HFFc6 (cell line): ENCODE data around the gene ATP4B. TPM values are rescaled to one million over a fixed set of nuclear protein-coding genes. Genes with fewer than 3 reads are reported as not detected.

ENCODE experiments used
- DNase-seq: peaks from one replicate; pipeline ENCODE4 v3.0.0-alpha.2; 2018
- H3K27ac Mint-ChIP-seq: 2 replicates; pipeline ENCODE4 v1.8.0; 2020; ENCODE audit warnings: mild to moderate bottlenecking, mixed read lengths
- H3K27me3 Mint-ChIP-seq: 2 replicates; pipeline ENCODE4 v1.8.0; 2021; ENCODE audit warnings: mild to moderate bottlenecking, moderate library complexity, mixed read lengths; ENCODE audit not compliant: insufficient read depth
- H3K36me3 Mint-ChIP-seq: 2 replicates; pipeline ENCODE4 v1.8.0; 2021; ENCODE audit warnings: low read depth, mixed read lengths
- H3K4me1 Mint-ChIP-seq: 2 replicates; pipeline ENCODE4 v1.8.0; 2020; ENCODE audit warnings: low read depth, mixed read lengths
- H3K4me3 Mint-ChIP-seq: 2 replicates; pipeline ENCODE4 v1.8.0; 2020; ENCODE audit warnings: mild to moderate bottlenecking, moderate library complexity, mixed read lengths
- H3K9me3 Mint-ChIP-seq: 2 replicates; pipeline ENCODE4 v1.8.0; 2020; ENCODE audit warnings: mild to moderate bottlenecking, mixed read lengths
- total RNA-seq, 6 experiments: library from RNA; stranded (reverse); fragmentation: NEBNext Ultra II Directional; extraction: Animal tissue kit (Norgen Biotek cat#: 25700); gene quantifications; 2 replicates in 1 of 6; 3 replicates in 5 of 6; pipeline ENCODE4 v1.2.3, GENCODE V29; 2021
- TF ChIP-seq, protein P1 (sequence below): fragments of 200-600 bp; sonication (generic); IDR thresholded peaks from 2 replicates; pipeline ENCODE4 v1.5.0; 2021; ENCODE audit warnings: antibody characterized with exemption, mild to moderate bottlenecking

Gene ATP4B
- total RNA-seq, 6 experiments from 2014 or later = not detected

DNA sequence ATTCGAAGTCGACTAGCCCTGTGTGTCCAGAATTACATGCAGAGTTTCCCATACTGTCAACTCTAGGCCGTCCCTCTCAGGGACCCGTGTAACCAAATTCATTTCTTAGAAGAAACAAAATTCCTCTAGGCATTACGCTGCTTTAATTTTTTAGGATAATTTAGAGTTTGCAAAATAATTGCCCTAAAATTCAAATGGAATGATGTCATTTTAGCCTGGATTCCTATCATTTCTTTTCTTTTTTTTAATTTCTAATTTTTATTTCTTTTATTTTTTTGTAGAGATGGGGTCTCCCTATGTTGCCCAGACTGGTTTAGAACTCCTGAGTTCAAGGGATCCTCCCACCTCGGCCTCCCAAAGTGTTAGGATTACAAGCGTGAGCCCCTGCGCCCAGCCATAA is 1.3 kb upstream of the ATP4B start:
- Mint-ChIP-seq H3K27ac (no peak overlapping the region), H3K4me1 (no peaks in the 10 kb centered on the region)

DNA sequence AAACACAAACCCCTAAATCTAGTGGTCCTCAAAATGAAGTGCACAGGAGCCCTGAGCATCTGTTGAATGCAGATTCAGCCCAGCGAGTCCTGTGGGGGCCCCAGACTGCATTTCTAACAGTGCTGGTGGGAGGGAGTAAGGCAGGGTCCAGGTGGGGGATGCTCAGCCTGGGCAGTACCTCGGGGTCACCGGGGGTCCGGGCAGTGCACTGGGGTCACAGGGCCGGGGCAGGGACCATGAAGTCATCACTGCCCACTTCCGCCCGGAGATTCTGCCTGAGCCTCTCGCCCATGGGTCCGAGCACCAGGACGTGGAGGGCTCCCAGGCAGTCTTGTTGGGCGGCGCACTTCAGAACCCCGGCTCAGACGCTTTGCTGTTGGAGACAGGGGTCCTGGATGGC is 838 bp upstream of the ATP4B start:
- no peak for DNase-seq
- Mint-ChIP-seq H3K4me1 (no peaks in the 10 kb centered on the region), H3K4me3 (no peak overlapping the region), H3K27ac (no peak overlapping the region), H3K27me3 (no peaks in the 10 kb centered on the region; the same call in 1 of the 2 replicates), H3K36me3 (peaks cover 10% of the 10 kb centered on the region), H3K9me3 (peaks cover 19% of the 10 kb centered on the region)
- TF ChIP-seq, protein P1, sequence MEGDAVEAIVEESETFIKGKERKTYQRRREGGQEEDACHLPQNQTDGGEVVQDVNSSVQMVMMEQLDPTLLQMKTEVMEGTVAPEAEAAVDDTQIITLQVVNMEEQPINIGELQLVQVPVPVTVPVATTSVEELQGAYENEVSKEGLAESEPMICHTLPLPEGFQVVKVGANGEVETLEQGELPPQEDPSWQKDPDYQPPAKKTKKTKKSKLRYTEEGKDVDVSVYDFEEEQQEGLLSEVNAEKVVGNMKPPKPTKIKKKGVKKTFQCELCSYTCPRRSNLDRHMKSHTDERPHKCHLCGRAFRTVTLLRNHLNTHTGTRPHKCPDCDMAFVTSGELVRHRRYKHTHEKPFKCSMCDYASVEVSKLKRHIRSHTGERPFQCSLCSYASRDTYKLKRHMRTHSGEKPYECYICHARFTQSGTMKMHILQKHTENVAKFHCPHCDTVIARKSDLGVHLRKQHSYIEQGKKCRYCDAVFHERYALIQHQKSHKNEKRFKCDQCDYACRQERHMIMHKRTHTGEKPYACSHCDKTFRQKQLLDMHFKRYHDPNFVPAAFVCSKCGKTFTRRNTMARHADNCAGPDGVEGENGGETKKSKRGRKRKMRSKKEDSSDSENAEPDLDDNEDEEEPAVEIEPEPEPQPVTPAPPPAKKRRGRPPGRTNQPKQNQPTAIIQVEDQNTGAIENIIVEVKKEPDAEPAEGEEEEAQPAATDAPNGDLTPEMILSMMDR = no peak

More for the DNA sequence above, 1.3 kb upstream of the ATP4B start:
- H3K36me3 Mint-ChIP-seq = peaks cover 10% of the 10 kb centered on the region
- H3K9me3 Mint-ChIP-seq = peaks cover 19% of the 10 kb centered on the region
- H3K27me3 Mint-ChIP-seq = peaks cover 3% of the 10 kb centered on the region
- DNase-seq = no peak
- H3K4me3 Mint-ChIP-seq = no peak overlapping the region
- TF ChIP-seq, protein P1 = no peak

DNA sequence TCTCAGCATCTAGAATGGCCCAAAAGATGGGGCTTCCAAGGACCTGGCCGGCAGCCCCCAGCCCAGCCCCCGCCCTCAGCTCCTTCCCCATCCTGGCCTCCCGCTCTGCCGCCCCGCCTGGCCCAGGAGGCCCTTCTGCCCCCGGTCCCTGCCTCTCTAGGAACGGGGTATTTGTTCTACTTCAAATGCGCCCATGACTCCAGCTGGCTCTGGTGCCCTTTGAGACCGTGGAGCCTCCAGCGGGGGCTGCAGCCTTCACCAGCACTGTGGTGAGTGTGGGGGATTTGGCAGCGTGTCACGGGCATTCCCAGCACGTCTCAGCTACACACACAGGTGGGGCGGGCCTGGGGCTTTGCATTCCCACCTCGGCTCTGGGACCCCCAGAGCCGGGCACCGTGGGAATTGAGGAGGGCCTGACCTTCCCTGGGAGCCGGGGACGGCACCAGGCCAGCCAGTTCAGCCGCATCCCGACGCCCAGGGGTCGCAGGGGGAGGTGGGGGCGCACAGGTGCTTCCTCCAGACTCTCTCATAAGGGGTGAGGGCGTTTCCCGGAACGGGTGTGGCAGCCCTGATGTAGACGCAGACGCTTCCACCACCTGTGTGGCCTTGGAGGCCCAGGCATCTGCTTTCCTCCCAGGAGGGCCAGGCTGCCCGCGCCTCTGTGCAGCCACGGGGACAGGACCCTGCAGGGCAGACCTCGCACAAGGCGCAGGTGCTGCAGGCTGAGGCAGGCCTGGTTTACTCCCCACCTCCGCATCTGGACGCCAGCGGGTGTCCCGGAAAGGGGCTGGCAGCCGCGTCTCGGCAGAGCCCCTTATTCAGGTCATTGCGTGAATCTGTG is 947 bp downstream of the ATP4B start:
- no peaks in the 10 kb centered on the region for H3K4me1 Mint-ChIP-seq
- H3K4me3 Mint-ChIP-seq = no peak overlapping the region
- H3K36me3 Mint-ChIP-seq = peaks cover 10% of the 10 kb centered on the region
- no peak for DNase-seq
- H3K27ac Mint-ChIP-seq = no peak overlapping the region
- H3K9me3 Mint-ChIP-seq = peaks cover 15% of the 10 kb centered on the region
- TF ChIP-seq, protein P1 = no peak
- H3K27me3 Mint-ChIP-seq = no peaks in the 10 kb centered on the region; the same call in 1 of the 2 replicates

GRCh38 chr13:113656003-113656588 is 1.9 kb downstream of the ATP4B start:
- no peak overlapping the region for H3K4me3 Mint-ChIP-seq
- peaks cover 6% of the 10 kb centered on the region for H3K9me3 Mint-ChIP-seq
- H3K27me3 Mint-ChIP-seq = no peaks in the 10 kb centered on the region; the same call in 1 of the 2 replicates
- no peaks in the 10 kb centered on the region for H3K4me1 Mint-ChIP-seq
- no peak for DNase-seq
- peaks cover 6% of the 10 kb centered on the region for H3K36me3 Mint-ChIP-seq
- H3K27ac Mint-ChIP-seq = no peak overlapping the region
- TF ChIP-seq, protein P1 = no peak

DNA sequence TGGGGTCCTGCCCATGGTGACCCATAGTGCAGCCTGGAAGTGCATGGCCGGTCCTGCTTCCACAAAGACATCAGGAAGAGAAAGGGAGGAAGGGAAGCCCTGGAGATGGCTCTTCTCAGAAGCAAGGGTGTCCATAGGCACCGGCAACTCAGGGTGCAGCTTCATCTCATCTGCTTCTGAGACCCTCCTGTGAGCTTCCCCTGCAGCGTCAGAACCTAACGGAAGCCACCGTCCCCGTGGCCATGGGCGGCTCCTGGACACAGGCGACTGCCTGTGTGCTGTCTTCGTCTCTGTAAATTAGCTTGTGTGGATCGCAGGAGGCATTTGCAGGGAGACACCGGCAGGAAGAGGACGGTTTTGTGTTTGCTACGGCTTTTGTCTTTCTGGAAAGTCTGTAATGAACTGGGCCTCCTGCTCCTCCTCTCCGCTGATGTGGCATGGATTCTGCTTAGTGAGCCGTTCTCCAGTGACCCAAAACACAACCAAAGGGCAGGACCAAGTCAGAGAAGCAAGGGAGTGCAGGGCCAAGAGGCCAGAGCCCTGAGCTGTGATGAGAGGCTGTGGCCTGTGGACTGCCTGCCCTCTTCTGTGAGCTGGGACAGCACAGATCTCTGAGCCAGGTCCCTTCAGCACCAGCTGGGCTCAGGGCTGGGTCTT is 2.5 kb downstream of the ATP4B start:
- Mint-ChIP-seq H3K4me3 (no peak overlapping the region), H3K27me3 (no peaks in the 10 kb centered on the region; the same call in 1 of the 2 replicates), H3K27ac (no peak overlapping the region), H3K9me3 (no peaks in the 10 kb centered on the region; the same call in 1 of the 2 replicates), H3K4me1 (no peaks in the 10 kb centered on the region), H3K36me3 (no peaks in the 10 kb centered on the region; the same call in 1 of the 2 replicates)
- TF ChIP-seq, protein P1 = no peak
- no peak for DNase-seq
